T47D (cell line): ENCODE measurements around the gene ATP6AP2.

Source experiments
- DNase-seq, 2 experiments: peaks; one replicate each; pipeline versions ENCODE4 v3.0.0 to v3.0.0-alpha.2; 2011 to 2012; ENCODE audit warnings: low read depth in 1 of 2, low spot score in 1 of 2
- JUND ChIP-seq: IDR thresholded peaks from 2 replicates; pipeline ENCODE4 v1.6.1; 2012; ENCODE audit warnings: low read depth
- in situ Hi-C: cut with HindIII; loops from 2 replicates; pipeline ENCODE4 v1.10.0; 2016; ENCODE audit warnings: low sequenced_read_pairs, low pct_unique_long_range_greater_than_20kb

ATP6AP2 gene

DNA sequence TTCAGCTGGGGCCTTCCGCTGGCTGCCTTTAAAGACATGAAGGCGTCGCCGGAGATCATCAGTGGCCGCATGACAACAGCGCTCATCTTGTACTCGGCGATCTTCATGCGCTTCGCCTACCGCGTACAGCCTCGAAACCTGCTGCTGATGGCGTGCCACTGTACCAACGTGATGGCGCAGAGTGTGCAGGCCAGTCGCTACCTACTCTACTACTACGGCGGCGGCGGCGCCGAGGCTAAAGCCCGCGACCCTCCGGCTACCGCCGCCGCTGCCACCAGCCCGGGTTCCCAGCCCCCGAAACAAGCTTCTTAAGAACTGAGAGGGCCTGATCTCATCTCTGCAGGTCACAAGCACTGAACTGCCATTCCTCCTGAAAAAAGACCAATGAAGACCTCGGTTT lies 42.9 kb downstream of the ATP6AP2 start:
- no peak for TF ChIP-seq JUND
- DNase-seq, result no peak
- in situ Hi-C loops, result no loop called here

GRCh38 chrX:40625294-40625693 lies 44.5 kb downstream of the ATP6AP2 start:
- in situ Hi-C loops, result no loop called here
- no peak for TF ChIP-seq JUND
- no peak for DNase-seq

GRCh38 chrX:40628506-40628905 lies 47.7 kb downstream of the ATP6AP2 start:
- TF ChIP-seq JUND, result no peak
- in situ Hi-C loops, result no loop called here
- no peak for DNase-seq

DNA sequence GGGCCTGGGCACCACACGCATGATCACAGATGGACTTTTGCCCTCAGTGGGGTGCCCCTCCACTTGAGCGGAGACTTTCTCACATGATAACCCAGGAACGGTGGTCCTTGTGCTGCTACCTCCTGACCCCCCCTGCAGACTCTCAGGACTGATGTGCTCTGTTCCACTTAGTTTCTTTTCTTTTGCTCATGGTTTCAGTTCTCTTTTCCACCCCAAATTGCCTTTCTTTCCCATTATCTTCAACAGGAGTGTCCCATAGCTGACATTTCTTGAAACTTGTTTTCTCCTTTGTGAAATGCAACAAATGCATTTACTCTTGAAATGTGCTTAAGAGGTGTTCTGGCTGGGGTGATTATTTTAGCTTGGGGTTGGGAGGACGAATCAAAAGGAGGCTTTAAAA lies 51.4 kb downstream of the ATP6AP2 start:
- no peak for TF ChIP-seq JUND
- no peak for DNase-seq
- in situ Hi-C loops, result no loop called here

DNA sequence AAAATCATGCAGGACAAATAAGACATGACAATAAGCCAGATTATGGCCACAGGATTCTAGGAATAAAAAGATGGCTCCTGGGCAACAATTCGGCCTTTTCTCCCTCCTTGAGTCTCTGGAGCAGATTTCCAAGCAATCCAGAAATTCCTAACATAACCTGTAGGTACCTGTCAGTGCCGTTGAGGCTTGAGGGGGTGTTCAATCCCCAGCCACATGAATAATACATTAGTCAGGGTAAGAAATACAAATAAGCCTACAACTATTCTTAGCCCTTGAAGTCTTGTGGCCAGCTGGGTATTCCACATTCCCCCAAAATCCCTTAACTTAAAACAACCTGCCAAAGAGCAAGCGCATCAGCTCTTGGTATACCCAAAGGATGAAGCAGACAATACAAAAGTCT lies 56.9 kb downstream of the ATP6AP2 start:
- DNase-seq, result no peak
- TF ChIP-seq JUND, result no peak
- in situ Hi-C loops, result no loop called here

DNA sequence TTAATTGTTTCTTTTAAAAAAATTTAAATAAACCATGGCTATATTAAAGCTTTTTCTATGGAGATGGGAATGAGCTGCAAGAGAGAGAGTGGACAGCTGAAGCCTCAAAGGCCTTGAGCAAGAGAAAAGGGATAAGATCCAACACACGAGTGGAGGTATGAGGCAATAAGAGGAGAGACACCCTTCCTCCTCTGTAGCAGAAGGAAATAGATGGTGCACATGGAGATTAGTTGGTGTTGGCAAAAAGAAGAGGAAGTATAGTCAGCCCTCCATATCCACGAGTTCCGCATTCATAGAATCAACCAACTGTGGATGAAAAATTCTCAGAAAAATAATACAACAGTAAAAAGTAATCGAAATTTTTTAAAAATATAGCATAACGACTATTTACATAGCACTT lies 63.4 kb downstream of the ATP6AP2 start:
- in situ Hi-C loops, result no loop called here
- no peak for TF ChIP-seq JUND
- no peak for DNase-seq

DNA sequence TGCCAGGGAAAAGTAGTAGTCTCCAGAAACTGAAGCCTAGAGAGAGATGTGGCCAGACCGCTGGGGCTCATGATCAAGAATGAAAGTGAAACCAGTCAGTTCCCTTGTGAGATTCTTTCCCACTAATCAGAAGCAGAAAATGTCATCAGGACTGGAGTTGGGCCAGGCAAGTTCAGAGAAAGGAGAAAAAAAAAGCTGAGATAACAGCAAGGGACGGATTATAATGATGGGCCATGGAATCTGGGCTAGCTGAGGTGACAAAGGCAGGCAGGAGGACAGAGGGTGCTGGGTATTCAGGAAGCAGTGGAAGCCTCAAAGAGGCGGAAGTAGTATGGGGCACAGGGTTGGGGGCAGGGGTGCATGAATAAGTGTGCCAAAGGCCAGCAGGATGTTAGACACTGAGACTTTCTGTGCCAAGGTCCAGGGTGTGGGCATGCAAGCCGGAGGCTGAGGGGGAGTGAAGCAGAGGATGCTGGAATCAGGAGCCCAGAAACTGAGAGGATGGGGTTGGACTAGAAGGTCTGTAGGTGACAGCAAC lies 64.1 kb downstream of the ATP6AP2 start:
- TF ChIP-seq JUND, result no peak
- in situ Hi-C loops, result no loop called here
- no peak for DNase-seq

GRCh38 chrX:40646489-40647306 lies 65.9 kb downstream of the ATP6AP2 start:
- peak; percentile 16 to 42 for DNase-seq
- in situ Hi-C loops, result no loop called here
- no peak for TF ChIP-seq JUND

DNA sequence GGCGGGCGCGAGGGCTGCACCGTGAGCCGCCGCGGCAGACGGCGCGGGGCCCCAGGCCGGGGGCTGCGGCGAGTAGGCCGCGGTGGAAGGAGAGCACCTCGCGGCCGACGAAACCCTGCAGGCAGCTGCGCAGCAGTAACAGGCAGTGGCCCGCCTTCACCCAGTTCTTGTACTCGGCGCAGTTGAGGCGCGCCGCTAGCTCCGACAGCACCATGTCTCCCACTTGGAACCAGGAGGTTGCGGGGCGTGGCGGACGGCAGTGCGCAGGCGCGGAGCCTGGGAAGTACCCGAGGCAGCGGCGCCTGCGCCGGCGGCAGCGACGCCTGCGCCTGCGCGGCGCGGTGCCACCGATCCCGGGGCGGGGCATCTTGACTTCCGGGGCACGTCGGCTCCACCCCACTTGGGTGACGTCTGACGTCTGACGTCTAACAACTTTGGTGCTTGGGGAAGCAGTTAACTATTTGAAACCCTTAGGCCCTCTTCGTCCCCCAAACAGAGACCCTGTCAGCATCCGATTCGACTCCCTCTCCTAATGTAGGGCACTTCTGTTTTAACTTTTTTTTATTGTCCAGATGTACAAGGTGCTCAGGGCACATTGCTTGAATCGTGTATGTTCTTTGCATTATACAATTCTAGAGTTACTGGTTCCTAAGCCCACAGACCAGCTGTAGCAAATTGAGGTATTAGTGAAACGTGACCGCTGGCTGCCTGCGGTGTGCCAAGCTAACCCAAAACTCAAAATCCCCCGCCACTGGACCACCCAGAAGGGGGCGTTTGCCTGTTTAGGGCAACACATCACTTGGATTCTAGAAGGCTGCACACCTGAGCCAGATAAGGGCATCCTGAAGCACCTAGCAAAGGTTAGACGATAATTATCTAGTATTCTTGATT lies 66.8 kb downstream of the ATP6AP2 start, which contains the start of gene CXorf38:
TSS of gene CXorf38 (minus strand) at position 255 of the 891 bp plus-strand sequence. CDS start at position 214, 41 bp downstream.
- peak; percentile 79 to 93 for DNase-seq
- no peak for TF ChIP-seq JUND
- in situ Hi-C loops, result no loop called here

- no peak for TF ChIP-seq JUND
- in situ Hi-C loops, result no loop called here
Measured at GRCh38 chrX:40651620-40652223, 71.0 kb downstream of the ATP6AP2 start.

DNA sequence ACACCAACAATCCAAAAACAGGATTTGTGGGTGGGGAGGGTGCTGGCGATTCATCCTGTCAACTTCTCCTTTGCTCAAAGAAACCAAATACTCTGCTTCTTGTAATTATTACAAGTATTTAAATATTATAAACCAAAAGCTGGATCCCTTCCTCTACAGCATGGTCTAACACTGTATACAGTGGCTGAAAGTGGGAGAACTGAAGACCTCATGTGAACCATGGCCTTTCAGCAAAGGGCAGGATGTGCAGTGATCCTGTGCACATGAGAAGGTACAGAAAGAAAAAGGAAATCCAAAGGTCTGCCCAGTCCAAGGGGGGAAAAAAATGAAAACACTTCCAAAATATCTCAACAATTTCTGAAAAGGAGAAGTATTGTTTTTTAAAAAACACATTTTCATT lies 71.9 kb downstream of the ATP6AP2 start:
- TF ChIP-seq JUND, result no peak
- in situ Hi-C loops, result no loop called here
- DNase-seq, result no peak

More at GRCh38 chrX:40651620-40652223, 71.0 kb downstream of the ATP6AP2 start:
- peak in 1 of 2 experiments; percentile 76 for DNase-seq

- in situ Hi-C loops, result no loop called here
- no peak for TF ChIP-seq JUND
- DNase-seq, result no peak
Measured at GRCh38 chrX:40653535-40653934, 72.8 kb downstream of the ATP6AP2 start.
